ENCODE measurements around the gene SZT2.
"Not testable (repeated sequence)": the region's sequence is repeated elsewhere in the genome, so short reads cannot be mapped to it uniquely, and the experiment has no call there.

Gene SZT2

DNA sequence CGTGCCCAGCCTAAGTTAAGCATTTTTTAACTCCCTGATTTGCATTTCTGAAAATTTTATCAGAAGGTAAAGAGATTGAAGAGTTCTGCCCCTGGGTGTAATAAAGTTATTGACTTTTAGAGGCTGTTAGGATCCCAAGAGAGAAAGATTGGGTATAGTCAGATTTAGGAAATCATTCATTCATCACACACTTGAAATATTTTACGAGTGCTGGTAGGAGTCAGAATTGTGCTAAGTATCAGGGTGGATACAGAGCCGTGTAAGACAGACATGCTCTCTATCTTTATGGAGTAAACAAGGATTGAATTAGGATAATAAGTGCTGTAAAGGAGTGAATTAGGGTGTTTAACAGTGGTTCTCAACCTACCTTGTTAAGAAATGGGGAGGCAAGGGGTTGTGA, 3.0 kb downstream of the SZT2 start:
- DNase-seq, result no peak

DNA sequence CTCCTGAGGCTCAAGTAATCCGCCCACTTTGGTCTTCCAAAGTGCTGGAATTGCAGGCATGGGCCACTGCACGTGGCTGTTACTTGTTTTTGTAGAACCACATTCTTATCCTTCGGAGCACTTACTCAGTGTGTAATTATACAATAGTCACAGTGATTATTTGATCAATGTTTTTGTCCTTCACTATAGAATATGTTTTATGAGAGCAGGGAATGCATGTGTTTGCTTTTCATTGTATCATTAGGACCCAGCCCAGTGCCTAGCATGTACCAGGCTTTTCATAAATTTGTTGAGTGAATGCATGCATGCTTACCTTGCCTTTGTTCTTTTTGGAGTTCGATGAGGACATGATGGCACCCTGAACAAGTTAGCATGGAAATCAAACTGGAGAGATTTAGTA, 5.8 kb downstream of the SZT2 start:
- no peak for DNase-seq

DNA sequence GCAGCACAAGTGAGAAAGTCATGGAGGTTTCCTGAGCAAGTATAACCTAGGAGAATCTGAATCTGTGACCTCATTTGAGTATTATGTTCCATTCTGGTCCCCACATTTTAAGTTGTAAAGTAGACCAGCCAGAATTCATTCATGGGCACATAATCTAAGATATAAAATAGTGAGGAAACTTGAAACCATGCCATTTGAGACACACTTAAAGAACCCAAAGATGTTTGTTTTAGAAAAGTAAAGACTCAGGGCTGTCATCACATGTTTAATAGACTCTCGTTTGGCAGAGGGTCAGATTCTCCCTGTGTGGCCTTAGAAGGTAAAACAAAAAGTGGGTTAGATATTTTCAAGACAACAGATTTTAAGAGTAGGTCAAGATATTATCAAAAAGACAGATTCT, 6.4 kb downstream of the SZT2 start:
- DNase-seq, result no peak

DNA sequence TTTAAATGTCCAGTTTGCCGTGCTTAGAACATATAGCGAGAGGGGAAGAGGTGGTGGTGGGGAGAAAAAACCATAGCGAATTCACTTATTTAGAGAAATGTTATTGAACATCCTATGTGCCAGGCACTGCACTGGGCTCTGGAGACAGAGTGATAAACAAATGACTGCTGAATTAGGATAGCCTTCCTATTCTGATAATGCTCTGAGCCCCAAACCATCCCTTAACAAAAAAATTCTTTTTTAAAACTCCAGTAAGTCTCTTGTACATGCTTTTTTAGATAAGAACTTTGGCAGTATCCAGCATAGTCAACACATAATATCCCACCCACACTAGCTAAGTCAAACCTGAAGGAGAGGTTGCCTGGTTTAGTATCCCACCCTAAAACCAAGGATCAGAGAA, 8.5 kb downstream of the SZT2 start:
- DNase-seq, result no peak

DNA sequence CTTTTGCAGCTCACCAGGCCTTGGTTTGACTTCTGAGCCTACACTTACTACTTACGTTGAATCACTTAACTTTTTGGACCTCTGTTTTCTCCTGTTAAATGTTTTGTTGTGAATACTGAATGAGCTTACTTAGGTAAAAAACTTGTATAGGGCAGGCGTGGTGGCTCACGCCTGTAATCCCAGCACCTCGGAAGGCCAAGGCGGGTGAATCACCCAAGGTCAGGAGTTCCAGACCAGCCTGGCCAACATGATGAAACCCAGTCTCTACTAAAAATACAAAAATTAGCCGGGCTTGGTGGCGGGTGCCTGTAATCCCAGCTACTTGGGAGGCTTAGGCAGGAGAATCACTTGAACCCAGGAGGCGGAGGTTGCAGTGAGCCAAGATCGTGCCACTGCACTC, 10.7 kb downstream of the SZT2 start:
- DNase-seq, result not testable (repeated sequence)

DNA sequence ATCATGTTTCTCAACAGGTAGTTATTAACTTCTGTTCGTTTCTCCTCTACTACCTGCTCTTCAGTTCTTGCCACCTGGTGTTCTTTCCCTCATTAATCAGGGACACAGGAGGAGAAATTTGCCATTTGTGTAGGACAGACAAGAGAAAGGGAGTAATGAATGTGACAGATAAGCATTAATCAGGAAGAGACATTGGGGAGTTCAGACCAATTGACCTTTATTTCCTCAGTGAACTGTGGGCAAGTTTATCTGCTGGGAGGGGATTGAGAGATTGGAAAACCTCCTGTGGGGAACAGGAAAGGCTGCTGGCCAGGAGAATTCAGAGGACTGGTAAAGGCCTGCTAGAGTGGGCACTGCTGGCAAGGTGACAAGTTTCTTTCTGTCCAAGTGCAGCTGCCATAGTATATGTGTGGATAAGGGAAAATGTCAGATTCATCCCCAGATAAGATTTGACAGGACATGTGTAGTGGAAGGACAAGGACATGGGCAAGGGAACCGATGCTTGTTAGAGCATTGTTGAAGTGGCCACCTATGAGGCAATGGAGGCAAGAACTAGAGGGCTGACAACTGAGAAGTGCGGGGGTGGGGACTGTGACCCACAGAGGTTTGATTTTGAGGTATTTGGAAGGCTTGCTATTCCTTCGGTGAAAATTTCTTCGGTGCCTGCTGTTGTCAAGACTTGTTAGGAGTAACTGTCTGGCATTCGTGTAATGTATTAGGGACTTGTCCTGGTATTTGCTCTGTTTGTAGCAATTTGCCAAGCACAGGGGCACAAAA, 12.6 kb downstream of the SZT2 start:
- no peak for DNase-seq

DNA sequence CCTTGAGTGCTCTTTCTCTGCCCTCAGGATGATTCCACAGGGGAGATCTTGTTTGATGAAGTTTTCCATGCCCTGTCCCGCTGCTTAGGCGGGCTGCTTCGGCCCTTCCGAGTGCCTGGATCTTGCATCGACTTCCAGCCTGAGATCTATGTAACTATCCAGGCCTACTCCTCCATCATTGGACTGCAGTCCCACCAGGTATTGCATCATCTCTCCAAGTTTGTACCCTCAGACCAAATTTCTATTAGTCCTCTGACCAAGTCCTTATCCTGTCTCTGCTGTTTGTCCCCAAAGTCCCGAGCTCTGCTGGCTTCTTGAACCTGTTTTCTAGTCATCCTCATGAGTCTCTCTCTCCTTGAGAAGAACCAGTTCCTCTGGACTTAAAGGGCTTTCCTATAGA, 14.7 kb downstream of the SZT2 start:
- no peak for DNase-seq

DNA sequence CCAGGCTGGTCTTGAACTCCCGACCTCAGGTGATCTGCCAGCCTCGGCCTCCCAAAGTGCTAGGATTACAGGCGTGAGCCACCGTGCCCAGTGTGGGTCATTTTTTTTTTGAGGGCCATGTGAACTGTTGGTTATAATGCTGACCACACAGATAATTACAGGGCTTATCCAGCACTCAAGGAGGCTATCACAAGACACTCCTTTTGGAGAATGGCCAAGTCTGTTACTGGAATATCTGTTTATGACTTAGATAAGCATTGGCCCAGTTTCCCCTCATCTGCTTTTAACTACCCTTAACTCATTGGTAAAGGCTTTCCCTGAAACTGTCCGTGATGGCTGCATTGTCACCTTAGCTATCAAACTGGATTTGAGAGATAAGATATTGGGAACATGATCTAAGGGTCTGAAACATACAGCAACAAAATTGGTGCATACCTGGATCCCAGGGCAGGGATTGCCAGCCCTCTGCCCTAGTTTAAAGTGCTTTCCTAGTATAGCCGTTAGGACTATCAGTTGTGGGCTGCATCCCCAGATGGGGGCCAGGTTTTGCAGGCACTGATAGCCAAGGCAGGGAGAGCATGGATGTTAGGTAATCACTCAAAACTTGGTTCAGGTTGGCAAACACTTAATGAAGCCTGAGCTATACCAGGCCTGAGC, 15.6 kb downstream of the SZT2 start:
- no peak for DNase-seq

DNA sequence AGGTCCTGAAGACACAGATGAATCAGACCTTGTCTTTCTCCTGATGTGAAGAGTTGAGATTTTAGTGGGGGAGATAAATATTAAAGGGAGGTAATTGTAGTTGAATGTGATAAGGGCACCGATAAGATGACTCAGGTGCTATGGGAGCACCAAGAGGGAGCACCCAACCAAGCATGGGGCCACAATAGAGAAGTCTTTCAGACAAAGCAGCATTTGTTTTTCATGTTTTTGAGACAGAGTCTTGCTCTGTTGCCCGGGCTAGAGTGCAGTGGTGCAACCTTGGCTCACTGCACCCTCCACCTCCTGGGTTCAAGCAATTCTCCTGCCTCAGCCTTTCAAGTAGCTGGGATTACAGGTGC, 16.2 kb downstream of the SZT2 start:
- DNase-seq, result no peak

DNA sequence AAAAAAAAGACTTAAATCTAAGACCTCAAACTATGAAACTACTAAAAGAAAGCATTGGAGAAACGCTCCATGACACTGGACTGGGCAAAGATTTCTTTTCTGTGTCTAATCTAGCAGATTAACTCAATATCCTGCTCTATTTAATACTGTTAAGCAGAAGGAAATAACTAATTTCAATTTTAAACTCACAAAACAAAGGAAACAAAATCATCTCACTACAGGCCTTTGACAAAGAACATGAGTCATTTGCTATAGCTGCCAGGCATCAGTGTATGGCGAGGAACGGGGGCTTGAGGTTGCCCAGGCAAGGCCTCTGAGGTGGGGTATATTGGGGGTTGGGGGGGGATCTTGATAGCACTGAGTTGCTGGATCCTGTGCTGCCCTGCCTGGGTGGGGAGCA, 20.9 kb downstream of the SZT2 start:
- DNase-seq, result no peak

DNA sequence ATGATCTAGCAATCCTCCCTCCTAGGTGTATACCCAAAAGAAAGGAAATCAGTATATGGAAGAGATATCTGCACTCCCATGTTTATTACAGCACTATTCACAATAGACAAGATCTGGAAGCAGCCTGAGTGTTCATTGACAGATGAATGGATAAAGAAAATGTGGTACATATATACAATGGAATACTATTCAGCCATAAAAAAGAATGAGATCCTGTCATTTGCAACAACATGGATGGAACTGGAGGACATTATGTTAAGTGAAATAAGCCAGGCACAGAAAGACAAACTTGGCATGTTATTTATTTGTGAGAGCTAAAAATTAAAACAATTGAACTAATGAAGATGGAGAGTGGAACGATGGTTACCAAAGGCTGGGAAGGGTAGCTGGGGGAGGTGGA, 23.7 kb downstream of the SZT2 start:
- not testable (repeated sequence) for DNase-seq

DNA sequence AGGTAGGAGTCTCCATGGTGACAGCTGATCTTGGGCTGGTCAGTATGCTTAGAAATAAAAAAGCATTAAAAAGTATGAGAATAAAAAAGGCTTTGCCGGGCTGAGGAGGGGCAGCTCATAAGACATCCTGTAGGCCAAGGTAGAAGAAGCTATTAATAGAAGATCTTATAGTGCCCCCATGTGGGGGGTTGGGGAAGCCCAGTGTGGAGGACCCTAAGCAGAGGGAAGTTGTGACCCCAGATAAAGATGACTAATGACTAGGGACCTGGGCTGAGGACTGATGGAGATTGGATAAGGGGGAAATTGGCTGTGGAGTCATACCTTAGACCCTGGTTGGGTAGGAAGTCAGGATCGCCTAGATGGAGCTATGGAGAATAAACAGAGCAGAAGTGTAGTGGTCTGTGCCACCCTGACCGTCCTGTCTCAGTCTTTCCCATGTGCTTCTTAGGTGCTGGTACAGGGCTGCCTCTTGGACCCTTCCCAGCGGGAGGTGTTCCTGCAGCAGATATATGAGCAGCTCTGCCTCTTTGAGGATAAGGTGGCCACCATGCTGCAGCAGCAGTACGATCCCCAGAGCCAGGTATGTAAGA, 25.0 kb downstream of the SZT2 start:
- peak; percentile 53 for DNase-seq

DNA sequence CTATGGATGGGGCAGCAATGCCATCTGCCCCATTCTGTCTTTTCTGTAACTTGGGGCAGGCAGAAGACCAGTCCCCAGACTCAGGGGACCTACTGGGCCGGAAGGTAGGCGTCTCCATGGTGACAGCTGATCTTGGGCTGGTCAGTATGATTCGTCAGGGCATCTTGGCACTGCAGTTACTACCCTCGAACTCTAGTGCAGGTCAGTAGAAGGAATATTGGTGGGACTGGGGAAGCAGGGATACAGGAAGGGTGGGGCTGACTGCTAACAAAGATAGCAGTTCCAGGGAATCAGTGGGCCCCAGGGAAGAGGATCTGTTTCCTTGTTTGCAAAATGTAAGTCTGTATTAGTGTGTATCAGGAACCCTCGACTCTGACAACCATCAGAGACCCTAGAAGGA, 26.2 kb downstream of the SZT2 start:
- DNase-seq, result no peak

DNA sequence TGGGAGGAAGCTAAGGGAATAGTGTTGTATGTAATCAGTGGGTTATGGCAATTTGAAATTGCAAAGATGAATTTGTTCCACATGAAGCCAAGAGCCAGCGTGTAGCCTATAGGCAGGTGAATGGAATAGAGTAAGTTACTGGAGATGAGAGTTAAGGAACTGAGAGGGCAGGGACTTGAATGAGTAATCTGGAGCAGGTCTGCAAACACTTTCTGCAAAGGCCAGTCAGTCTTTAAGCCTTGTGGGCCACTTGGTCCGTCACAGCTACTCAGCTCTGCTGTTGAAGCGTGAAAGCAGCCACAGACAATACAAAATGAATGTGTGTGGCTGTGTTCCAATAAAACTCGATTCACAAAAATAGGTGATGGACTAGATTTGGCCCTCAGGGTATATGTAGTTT, 29.2 kb downstream of the SZT2 start:
- no peak for DNase-seq

DNA sequence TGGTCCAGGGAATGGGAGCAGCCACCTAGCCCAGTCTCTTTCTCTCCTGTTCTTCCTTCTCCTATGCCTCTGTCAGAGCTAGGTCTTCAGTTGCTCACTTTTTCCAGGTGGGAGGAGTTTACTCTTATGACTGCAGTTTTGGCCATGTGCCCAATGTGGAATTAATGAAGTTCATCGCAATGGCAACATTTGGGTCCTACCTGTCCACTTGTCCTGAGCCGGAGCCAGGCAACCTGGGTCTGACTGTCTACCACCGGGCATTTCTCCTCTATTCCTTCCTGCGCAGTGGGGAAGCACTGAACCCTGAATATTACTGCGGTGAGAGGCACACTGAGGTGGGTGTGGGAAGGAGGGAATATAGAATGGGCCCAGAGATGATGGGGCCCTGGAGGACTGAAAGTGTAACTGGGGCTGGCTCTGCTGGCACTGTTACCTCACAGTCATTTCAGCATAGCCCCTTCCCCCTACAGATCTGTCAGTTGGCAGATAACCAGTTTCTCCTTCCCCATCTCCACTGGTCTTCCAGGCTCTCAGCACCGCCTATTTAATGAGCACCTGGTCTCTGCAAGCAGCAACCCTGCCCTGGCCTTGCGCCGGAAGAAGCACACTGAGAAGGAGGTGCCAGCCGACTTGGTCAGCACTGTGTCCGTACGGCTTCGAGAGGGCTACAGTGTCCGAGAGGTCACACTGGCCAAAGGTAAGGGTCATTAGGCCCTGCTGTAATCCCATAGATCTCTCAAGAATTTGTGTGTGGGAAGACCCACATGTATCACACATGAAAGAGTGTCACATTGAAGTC, 30.1 kb downstream of the SZT2 start:
- DNase-seq, result no peak

DNA sequence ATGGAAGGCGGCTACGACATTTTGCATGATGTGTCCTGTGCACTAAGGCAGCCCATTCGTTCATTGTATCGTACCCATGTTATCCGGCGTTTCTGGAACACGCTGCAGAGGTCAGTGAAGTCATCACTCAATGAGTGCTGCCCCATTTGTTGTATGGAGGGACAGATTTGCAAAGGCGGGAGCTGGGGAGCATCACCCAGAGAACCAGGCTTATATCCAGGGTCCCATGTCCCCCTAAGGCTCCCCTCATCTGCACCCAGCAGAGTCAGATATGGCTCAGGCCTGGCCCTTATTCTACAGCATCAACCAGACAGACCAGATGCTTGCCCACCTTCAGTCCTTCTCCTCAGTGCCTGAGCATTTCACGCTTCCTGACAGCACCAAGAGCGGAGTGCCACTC, 31.2 kb downstream of the SZT2 start:
- DNase-seq, result no peak

DNA sequence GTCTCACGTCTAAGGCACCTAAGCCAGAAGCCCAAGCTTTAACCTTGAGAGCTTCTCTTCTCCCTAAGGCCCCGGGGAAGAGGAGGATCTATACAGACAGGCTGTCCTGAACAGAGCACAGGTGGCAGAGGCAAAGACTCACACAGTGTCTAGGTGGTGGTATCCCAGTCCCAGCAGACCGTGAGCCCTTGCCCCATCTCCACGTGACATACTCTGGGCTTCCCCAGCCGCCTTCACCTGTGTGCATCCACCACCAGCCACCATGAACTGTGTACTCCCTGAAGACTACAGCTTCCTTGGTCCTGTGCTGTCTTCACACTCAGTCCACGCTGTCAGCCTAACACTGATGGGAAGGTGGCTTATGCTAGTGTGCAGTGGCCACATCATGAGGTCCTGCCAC, 31.7 kb downstream of the SZT2 start:
- no peak for DNase-seq

DNA sequence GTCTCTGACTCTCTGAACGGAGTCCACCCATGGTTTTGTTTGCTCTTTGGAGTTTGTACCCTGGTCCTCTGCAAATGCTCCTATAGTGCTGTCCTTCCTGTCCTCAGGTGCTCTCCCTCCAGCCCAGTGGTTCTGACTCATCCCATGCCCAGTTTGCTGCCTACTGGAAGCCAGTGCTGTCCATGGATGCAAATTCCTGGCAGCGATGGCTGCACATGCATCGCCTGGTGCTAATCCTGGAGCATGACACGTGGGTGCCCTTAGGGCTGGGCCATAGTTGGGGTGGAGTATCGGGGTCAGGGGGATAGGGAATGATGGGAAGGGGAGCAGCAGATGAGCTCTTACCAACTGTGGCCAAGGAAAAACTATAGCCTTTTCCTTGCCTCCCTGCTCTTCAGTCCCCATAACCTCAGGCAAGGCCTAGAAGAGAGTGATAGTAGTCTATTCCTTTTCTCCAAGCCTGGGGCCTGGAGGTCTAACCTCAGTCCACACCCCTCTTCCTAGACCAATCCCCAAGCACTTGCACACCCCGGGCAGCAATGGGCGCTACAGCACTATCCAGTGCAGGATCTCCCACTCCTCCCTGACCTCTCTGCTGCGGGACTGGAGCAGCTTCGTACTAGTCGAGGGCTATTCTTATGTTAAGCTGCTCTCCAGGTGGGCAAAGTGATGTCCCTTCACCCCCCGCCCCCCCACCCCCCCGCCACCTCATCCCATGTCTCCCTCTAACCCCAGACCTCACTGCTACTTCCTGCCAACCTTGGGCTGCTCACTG, 32.5 kb downstream of the SZT2 start:
- DNase-seq, result no peak

DNA sequence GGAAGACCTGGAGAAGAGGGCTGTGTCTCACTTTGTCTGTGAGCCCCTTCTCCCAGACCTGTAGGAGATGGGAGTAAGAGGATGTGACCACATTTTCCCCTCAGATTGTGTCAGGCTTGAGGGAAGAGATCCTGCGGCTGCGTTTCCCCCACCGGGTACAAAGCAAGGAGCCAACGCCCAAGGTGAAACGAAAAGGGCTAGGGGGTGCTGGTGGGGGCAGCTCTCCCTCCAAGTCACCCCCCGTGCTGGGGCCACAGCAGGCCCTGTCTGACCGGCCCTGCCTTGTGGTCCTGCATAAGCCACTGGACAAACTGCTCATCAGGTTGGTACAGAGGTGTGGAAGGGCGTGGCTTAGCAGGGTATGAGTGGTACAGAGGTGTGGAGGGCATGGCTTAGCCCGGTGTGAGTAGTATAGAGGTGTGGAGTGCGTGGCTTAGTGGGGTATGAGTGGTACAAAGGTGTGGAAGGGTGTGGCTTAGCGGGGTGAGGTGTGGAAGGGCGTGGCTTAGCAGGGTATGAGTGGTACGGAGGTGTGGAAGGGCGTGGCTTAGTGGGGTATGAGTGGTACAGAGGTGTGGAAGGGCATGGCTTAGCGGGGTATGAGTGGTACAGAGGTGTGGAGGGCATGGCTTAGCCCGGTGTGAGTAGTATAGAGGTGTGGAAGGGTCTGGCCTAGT, 33.4 kb downstream of the SZT2 start:
- no peak for DNase-seq

DNA sequence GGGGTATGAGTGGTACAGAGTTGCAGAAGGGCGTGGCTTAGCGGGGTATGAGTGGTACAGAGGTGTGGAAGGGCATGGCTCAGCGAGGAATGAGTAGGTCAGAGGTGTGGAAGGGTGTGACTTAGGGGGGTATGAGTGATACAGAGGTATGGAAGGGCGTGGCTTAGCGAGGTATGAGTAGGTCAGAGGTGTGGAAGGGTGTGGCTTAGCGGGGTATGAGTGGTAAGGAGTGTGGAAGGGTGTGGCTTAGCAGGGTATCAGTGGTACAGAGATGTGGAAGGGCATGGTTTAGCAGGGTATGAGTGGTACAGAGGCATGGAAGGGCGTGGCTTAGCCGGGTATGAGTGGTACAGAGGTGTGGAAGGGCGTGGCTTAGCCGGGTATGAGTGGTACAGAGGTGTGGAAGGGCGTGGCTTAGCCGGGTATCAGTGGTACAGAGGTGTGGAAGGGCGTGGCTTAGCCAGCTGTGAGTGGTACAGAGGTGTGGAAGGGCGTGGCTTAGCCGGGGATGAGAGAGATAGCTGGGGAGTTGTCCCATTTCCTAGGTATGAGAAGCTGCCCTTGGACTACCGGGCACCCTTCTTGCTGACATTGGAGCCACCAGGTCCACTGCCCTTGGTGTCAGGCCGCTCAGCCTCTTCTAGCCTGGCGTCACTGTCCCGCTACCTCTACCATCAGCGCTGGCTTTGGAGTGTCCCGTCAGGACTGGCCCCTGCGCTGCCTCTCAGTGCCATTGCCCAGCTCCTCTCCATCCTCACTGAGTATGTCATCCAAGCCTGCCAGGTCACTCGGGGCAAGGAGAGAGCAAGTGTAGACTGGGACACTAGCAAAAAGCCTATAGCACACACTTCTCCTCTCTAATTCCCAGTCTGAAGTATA, 34.2 kb downstream of the SZT2 start:
- DNase-seq, result no peak

DNA sequence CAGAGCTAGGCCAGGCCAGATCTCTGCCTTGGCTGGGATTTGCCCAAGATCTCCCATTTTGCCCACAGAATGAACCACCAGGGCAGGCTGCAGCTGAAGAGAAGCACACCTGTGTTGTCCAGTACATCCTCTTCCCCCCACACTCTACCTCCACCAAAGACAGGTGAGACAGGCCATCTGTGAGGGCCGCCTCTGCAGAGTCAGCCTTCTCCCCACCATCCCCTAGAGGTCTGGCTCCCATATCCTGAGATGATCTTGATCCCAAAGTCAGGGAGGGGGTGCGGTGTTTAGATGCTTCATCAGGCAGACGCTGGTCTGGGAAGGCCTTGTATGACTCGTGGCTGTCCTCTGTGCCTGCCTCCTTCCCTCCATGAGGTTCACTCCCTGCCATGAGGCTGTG, 35.3 kb downstream of the SZT2 start:
- no peak for DNase-seq
